ENCODE results near the gene LCN1. TPM values are rescaled to one million over a fixed set of nuclear protein-coding genes. Genes with fewer than 3 reads are reported as not detected.
"Not testable (repeated sequence)": the region's sequence is repeated elsewhere in the genome, so short reads cannot be mapped to it uniquely, and the experiment has no call there.

LCN1 gene
- total RNA-seq, 2 donors from 2014 or later = not detected

DNA sequence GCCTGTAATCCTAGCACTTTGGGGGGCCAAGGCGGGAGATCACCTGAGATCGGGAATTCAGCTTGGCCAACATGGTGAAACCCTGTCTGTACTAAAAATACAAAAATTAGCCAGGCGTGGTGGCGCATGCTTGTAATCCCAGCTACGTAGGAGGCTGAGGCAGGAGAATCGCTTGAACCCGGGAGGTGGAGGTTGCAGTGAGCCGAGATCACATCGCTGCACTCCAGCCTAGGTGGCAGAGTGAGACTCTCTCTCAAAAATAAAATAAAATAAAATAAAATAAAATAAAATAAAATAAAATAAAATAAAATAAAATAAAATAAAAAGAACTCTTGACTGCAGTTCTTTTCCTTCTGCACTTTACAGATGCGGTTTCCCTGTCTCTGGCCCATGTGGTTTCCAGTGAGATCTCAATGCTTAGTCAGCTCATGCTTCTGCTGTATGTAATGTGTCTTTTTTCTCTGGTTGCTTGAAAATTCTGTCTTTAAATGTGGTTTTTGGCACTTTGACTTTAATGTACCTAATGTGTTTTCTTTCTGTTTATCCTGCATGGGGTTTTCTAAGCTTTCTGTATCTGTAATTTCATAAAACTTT is 7.7 kb downstream of the LCN1 start:
- not testable (repeated sequence) for DNase-seq (ENCODE audit: low spot score); H3K27ac Mint-ChIP-seq; H3K36me3 Mint-ChIP-seq; H3K27me3 Mint-ChIP-seq; H3K4me3 Mint-ChIP-seq; ATAC-seq; H3K9me3 Mint-ChIP-seq
- peaks cover 0 to 13% of the 10 kb centered on the region in 2 donors for H3K4me1 Mint-ChIP-seq (ENCODE audit: low read depth in 2 of 2)

DNA sequence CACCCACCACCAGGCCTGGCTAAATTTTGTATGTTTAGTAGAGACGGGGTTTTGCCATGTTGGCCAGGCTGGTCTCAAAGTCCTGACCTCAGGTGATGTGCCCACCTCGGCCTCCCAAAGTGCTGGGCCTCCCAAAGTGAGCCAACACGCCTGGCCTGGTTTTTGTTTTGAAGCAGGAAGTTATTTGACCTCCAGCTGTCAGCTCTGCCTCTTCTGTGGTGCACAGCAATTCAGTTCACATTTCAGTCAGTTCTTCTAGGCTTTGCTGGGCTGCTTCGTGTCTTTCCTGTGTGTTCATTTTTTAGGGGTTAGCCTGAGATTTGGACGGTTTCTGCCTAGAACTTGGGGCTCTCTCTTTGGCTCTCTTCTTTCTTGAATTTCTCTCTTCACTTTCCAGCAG is 8.9 kb downstream of the LCN1 start:
- H3K9me3 Mint-ChIP-seq = no peaks in the 10 kb centered on the region
- peaks cover 0 to 13% of the 10 kb centered on the region in 2 donors for H3K4me1 Mint-ChIP-seq (ENCODE audit: low read depth in 2 of 2)
- peaks cover 12 to 13% of the 10 kb centered on the region in 2 donors for H3K27me3 Mint-ChIP-seq
- no peaks in the 10 kb centered on the region for H3K36me3 Mint-ChIP-seq
- DNase-seq (ENCODE audit: low spot score) (no peak), ATAC-seq (no peak)
- H3K4me3 Mint-ChIP-seq = no peak overlapping the region
- no peak overlapping the region for H3K27ac Mint-ChIP-seq

DNA sequence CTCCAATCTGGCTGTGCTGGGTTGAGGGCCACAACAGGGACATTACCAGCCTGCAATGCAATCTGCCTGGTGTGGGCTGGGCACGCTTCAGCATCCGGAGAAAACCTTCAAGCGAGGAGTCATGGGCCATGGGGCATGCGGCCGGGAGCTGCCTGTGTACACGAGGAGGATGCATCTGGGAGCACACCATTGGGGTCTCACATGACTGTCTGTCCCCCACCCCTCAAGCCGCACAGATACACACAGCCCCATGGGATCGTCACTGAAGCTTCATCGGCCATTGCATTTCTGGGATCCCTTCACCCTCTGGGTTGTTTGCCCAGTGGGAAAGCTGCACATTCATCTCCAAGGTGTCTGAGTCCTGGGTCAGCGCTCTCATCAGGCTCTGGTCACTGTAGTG is 9.9 kb downstream of the LCN1 start:
- H3K36me3 Mint-ChIP-seq = no peaks in the 10 kb centered on the region
- H3K9me3 Mint-ChIP-seq = no peaks in the 10 kb centered on the region
- peaks cover 12 to 13% of the 10 kb centered on the region in 2 donors for H3K27me3 Mint-ChIP-seq
- peaks cover 0 to 13% of the 10 kb centered on the region in 2 donors for H3K4me1 Mint-ChIP-seq (ENCODE audit: low read depth in 2 of 2)
- no peak overlapping the region for H3K4me3 Mint-ChIP-seq
- DNase-seq (ENCODE audit: low spot score) = no peak
- ATAC-seq = no peak
- H3K27ac Mint-ChIP-seq = no peak overlapping the region

DNA sequence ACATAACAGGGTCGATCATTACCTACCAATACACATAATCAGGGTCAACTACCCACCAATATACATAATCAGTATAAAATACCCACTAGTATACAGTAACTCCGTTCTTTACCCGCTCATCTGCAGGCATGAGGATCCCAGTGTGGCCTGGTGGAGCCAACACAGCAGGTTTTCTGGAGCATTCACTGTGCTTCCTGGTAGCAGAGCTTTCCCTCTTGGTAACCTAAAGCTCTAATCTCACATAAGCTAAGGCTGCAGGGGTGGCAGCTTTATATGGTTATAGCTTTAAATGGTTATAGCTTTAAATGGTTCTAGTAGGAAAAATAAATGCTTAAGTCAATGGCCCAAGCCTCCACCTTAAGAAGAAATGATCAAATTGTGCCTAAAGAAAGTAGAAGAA is 11.9 kb downstream of the LCN1 start:
- Mint-ChIP-seq H3K9me3 (no peaks in the 10 kb centered on the region), H3K4me3 (no peak overlapping the region), H3K27ac (no peak overlapping the region), H3K36me3 (no peaks in the 10 kb centered on the region), H3K27me3 (peaks cover 20 to 21% of the 10 kb centered on the region in 2 donors), H3K4me1 (ENCODE audit: low read depth in 2 of 2) (peaks cover 0 to 13% of the 10 kb centered on the region in 2 donors)
- ATAC-seq (no peak), DNase-seq (ENCODE audit: low spot score) (no peak)

DNA sequence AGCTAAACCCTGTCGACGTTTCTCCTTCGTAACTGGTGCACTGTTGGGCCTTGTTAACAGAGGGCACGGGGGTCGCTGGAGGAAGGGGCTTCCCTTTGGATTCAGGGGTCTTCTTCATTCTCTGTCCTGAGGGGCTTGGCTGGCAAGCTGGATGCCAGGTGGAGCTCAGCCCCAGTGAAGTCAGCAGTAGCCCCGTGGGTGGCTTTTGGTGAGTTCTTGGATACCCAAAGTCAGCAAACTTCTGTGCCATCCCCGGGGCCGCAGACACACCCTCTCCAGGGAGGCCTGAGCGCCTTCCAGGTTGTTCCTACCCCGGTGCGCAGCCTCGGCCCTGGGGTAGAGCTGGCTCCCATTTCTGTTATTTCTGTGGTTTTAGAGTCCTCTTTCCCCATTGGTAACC is 12.4 kb downstream of the LCN1 start:
- Mint-ChIP-seq H3K27me3 (peaks cover 22 to 26% of the 10 kb centered on the region in 2 donors), H3K4me3 (no peak overlapping the region), H3K27ac (no peak overlapping the region), H3K4me1 (ENCODE audit: low read depth in 2 of 2) (peaks cover 0 to 13% of the 10 kb centered on the region in 2 donors), H3K9me3 (no peaks in the 10 kb centered on the region), H3K36me3 (no peaks in the 10 kb centered on the region)
- ATAC-seq (peak in 1 of 2 donors; percentile 8), DNase-seq (ENCODE audit: low spot score) (no peak)

DNA sequence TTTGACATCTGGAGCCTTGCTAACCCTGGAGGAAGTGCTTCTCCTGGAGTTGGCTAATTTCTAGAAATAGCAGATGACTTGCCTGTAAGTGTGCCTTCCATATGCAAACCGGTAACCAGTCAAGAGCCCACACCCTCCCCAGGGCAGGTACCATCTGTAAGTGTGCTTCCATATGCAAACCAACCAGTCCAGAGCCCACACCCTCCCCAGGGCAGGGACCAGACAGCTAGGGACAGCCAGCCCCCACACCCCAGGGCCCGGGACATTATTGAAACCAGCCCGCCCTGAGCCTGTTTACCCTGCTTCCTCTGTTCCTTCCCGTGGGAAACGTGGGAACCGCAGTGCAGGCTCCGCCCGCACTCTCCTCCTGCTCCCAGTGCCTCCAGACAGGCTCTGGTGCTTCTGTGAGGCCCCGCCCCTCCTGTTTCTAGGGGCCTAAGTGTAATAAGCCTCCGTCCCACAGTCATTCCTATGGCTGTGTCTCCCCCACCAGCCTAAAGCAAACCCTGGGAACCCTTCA is 13.0 kb downstream of the LCN1 start:
- DNase-seq (ENCODE audit: low spot score); H3K4me3 Mint-ChIP-seq; H3K36me3 Mint-ChIP-seq; H3K9me3 Mint-ChIP-seq; H3K27ac Mint-ChIP-seq: not testable (repeated sequence)
- peaks cover 23 to 31% of the 10 kb centered on the region in 2 donors for H3K27me3 Mint-ChIP-seq
- H3K4me1 Mint-ChIP-seq (ENCODE audit: low read depth in 2 of 2) = peaks cover 0 to 10% of the 10 kb centered on the region in 2 donors
- peak; percentile 31 to 52 for ATAC-seq

DNA sequence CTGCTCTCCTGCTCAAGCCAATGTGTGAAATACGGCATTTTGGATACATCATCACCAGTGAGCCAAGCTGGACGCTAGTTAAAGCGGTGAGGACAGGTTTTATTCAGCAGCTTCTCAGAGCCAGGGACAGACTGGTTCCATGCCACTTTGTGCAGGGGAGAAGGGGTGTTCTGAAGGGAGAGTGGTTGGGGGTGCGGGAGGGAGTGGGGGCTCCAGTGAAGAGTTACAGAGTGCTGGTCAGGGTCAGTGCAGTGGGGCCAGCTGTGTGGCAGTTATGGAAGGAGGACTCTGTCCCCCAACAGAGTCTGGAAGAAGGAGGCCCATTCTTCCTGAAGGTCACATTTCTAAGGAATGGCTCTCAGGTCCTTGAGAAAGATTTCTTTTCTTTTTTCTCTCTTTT is 13.6 kb downstream of the LCN1 start:
- peaks cover 26 to 37% of the 10 kb centered on the region in 2 donors for H3K27me3 Mint-ChIP-seq
- not testable (repeated sequence) for ATAC-seq; DNase-seq (ENCODE audit: low spot score); H3K36me3 Mint-ChIP-seq; H3K4me3 Mint-ChIP-seq; H3K27ac Mint-ChIP-seq; H3K9me3 Mint-ChIP-seq; H3K4me1 Mint-ChIP-seq (ENCODE audit: low read depth in 2 of 2)

DNA sequence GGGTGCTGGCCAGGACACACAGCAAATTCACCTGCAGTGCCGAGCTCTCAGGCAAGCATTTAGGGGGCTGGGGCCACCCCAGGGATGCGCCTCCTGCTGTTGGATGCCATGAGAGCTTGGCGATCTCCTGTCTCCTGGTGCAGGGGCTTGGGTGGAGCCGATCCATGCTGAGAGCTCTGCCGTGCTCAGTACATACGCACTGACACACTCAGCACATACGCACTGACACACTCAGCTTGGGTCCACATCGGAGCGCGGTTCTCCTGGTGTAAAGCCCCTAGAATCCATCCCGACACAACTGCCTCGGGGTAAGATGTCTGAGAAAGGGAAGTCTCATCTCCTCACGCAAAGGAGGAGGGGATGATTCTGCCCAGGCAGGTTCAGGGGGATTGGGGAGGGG is 14.4 kb downstream of the LCN1 start:
- H3K36me3 Mint-ChIP-seq; H3K4me3 Mint-ChIP-seq; H3K27ac Mint-ChIP-seq; DNase-seq (ENCODE audit: low spot score); H3K4me1 Mint-ChIP-seq (ENCODE audit: low read depth in 2 of 2); H3K9me3 Mint-ChIP-seq; ATAC-seq: not testable (repeated sequence)
- H3K27me3 Mint-ChIP-seq = peaks cover 33 to 38% of the 10 kb centered on the region in 2 donors

DNA sequence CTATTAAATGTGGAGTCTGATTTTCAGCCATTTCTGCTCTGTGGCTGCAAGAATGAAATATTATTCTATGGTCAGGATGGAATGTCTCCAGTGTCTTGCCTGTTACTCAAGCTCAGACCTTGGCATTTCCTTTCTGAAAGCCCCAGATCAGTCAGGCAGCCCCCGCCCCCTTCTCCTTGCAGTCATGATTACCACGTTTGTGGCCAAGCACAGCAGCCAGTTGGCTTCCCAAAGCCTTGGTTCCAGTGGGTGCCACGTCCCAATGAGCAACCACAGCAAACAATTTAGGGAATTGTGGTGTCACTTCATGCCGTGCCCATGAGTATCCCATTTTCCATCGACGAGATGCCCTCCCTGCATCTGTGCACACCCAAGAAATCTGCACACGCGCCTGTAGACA is 15.0 kb downstream of the LCN1 start:
- H3K4me3 Mint-ChIP-seq = no peak overlapping the region
- H3K36me3 Mint-ChIP-seq = no peaks in the 10 kb centered on the region
- no peaks in the 10 kb centered on the region for H3K4me1 Mint-ChIP-seq (ENCODE audit: low read depth in 2 of 2)
- ATAC-seq = peak in 1 of 2 donors; percentile 29
- H3K27ac Mint-ChIP-seq = no peak overlapping the region
- DNase-seq (ENCODE audit: low spot score) = no peak
- peaks cover 33 to 37% of the 10 kb centered on the region in 2 donors for H3K27me3 Mint-ChIP-seq
- no peaks in the 10 kb centered on the region for H3K9me3 Mint-ChIP-seq

DNA sequence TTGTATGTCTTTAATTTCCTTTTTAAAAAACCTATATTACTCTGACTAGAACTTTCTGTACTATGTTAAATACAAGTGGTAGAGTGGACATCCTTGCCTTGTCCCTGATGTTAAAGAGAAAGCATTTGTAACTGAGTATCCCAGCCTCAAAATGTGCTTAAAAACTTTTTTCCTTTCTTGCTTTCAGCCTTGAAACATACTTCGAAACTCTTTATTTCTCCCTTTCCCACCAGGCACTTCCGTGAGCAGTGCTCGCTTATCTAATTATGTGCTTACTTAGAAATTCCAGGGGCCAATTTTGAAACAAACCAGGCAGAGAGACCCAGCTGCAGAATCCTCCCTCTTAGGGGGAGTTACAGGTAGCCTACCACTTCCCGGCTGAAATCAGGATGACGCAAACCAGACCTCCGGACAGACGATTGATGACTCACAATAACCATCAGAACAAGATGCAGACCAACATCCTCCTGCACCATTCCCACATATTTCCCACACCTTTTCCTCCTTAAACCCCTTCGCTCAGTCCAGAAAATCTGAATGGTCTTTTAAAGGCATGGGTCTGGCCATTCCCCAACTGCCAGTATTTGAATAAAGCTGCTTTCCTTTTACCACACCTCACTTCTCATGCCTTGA is 22.1 kb downstream of the LCN1 start:
- H3K4me1 Mint-ChIP-seq (ENCODE audit: low read depth in 2 of 2); DNase-seq (ENCODE audit: low spot score); ATAC-seq; H3K27ac Mint-ChIP-seq; H3K4me3 Mint-ChIP-seq; H3K9me3 Mint-ChIP-seq; H3K36me3 Mint-ChIP-seq: not testable (repeated sequence)
- H3K27me3 Mint-ChIP-seq = peaks cover 24 to 32% of the 10 kb centered on the region in 2 donors

DNA sequence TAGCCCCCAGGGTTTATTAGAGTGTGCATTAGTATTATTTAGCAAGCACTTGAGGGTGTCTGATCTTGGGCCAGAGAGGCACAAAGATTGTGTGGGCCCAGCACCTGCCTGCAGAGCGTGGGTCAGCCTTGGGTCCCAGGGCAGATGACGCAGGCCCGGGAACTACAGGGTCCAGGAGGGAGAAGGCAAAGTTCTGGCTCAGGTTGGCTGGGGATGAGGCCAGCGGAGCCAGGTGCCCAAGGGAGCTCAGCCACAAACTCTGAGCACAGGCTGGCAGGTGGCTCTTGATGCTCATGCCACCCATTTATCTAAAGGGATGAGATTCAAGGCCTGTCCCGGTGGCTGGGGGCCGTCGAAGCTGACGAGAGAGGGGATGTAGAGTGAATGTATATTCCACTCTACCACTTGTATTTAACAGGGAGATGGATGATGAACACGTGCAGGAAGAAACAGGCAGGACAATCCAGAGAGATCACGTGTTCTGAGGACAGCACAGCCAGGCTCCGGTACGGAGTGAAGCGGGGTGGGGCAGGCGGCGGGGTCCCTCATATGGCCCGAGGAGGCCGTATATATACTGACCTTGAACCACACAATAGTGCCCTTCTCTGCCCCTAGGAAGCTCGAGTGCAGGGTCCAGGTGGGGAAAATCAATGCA is 23.9 kb downstream of the LCN1 start:
- peaks cover 14 to 15% of the 10 kb centered on the region in 2 donors for H3K27me3 Mint-ChIP-seq
- H3K4me3 Mint-ChIP-seq = no peak overlapping the region
- H3K4me1 Mint-ChIP-seq (ENCODE audit: low read depth in 2 of 2) = no peaks in the 10 kb centered on the region
- DNase-seq (ENCODE audit: low spot score) (no peak), ATAC-seq (peak in 1 of 2 donors; percentile 3)
- H3K27ac Mint-ChIP-seq = no peak overlapping the region
- no peaks in the 10 kb centered on the region for H3K9me3 Mint-ChIP-seq
- H3K36me3 Mint-ChIP-seq = no peaks in the 10 kb centered on the region

DNA sequence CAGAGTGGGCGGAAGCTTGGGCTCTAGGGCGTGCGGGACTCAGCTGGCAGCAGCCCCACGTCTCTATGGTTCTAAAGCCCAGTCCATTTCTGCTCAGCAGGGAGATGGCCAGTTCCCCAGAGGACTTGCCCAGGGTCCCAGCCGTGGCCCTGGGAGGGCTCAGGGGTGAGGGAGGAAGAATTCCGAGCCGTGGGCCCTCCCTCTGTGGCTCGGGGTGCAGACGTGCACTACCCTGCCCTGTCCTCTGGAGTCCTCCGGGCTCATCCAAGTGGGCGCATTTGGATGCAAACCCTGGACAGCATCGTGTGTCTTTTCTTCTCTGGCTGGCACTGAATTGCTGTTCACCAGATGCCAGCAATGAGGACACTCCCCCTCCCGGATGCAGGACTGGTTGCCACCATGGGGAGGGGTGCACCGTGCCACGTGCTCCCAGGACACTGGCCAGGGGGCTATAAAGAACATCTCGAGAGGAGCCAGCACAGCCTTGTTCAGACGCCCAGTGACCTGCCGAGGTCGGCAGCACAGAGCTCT is 24.5 kb downstream of the LCN1 start, which contains the start of gene OBP2A:
Gene OBP2A, plus strand, starts transcription at position 481 of the 531 bp plus-strand sequence. CDS start 55 bp downstream, outside the sequence.
- not testable (repeated sequence) for H3K27ac Mint-ChIP-seq
- H3K27me3 Mint-ChIP-seq = peaks cover 10 to 12% of the 10 kb centered on the region in 2 donors

DNA sequence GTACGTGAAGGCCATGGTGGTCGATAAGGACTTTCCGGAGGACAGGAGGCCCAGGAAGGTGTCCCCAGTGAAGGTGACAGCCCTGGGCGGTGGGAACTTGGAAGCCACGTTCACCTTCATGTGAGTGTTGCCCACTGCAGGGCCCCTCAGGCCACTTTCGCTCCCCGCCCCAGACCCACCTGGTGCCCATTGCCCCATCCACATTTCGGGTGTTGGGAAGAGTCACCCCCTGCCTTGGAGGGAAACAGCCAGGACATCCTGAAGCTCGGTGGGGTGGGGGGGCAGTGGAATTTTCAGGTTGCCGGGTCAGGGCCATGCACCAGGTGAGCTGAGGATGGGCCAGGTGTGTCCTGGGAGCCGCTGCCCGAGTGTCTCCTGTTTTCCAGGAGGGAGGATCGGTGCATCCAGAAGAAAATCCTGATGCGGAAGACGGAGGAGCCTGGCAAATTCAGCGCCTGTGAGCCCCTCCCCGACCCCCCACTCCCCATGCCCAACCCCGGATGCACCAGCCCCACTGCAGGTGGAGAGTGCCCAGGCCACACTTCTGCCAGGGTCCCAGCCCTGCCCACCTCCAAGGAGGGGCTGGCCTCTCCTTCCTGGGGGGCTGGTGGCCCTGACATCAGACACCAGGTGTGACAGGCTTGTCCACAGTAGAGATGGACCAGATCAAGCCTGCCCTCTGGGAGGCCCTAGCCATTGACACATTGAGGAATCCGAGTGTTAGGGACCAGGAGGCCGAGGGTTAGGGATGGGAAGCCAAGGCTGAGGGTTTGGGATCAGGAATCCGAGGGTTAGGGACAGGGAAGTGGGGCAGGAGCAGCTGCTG is 25.8 kb downstream of the LCN1 start:
- H3K27me3 Mint-ChIP-seq = peaks cover 8 to 12% of the 10 kb centered on the region in 2 donors
- not testable (repeated sequence) for H3K36me3 Mint-ChIP-seq

More for the DNA sequence above, 24.5 kb downstream of the LCN1 start, which contains the start of gene OBP2A:
- not testable (repeated sequence) for H3K36me3 Mint-ChIP-seq; H3K4me1 Mint-ChIP-seq (ENCODE audit: low read depth in 2 of 2); H3K4me3 Mint-ChIP-seq; DNase-seq (ENCODE audit: low spot score); H3K9me3 Mint-ChIP-seq
- peak; percentile 2 to 37 for ATAC-seq

More for the DNA sequence above, 25.8 kb downstream of the LCN1 start:
- not testable (repeated sequence) for ATAC-seq; H3K27ac Mint-ChIP-seq; H3K4me3 Mint-ChIP-seq; H3K9me3 Mint-ChIP-seq; DNase-seq (ENCODE audit: low spot score); H3K4me1 Mint-ChIP-seq (ENCODE audit: low read depth in 2 of 2)
